HuH-7.5 (cell line): ENCODE results near the gene GBF1.
A peak's percentile ranks its signal among the peaks of the same experiment; 100 is the strongest.

Experiments used
- DNase-seq: peaks from one replicate; pipeline ENCODE4 v3.0.0; 2011; ENCODE audit warnings: low spot score

The GBF1 gene

GRCh38 chr10:102422545-102423129 is 177.3 kb downstream of the GBF1 start:
- DNase-seq = peak; percentile 94

- DNase-seq = no peak
These were observed 178.1 kb downstream of the GBF1 start for GRCh38 chr10:102423372-102423968.

- DNase-seq = no peak
These were observed 178.8 kb downstream of the GBF1 start for GRCh38 chr10:102424145-102424544.

GRCh38 chr10:102424916-102425315 is 179.6 kb downstream of the GBF1 start:
- no peak for DNase-seq

- DNase-seq = no peak
These were observed 180.1 kb downstream of the GBF1 start for GRCh38 chr10:102425444-102425843.

GRCh38 chr10:102426803-102427287 is 181.5 kb downstream of the GBF1 start:
- no peak for DNase-seq

GRCh38 chr10:102429468-102429867 is 184.1 kb downstream of the GBF1 start:
- no peak for DNase-seq

GRCh38 chr10:102431452-102432124 is 186.3 kb downstream of the GBF1 start:
- no peak for DNase-seq
